IgD-negative memory B cell (primary cell): ENCODE measurements around the gene C19orf33. TPM values are rescaled to one million over a fixed set of nuclear protein-coding genes. Genes with fewer than 3 reads are reported as not detected.
"Not testable (repeated sequence)": the region's sequence is repeated elsewhere in the genome, so short reads cannot be mapped to it uniquely, and the experiment has no call there.

ENCODE experiments used
- H3K27ac Mint-ChIP-seq, 3 donors: one replicate each; pipeline ENCODE4 v1.8.0; 2020 to 2022; ENCODE audit warnings: mild to moderate bottlenecking in 3 of 3, mixed read lengths in 3 of 3, moderate library complexity in 1 of 3
- H3K27me3 Mint-ChIP-seq: one replicate; pipeline ENCODE4 v1.8.0; 2021; ENCODE audit warnings: mixed read lengths
- H3K36me3 Mint-ChIP-seq: one replicate; pipeline ENCODE4 v1.8.0; 2020; ENCODE audit warnings: mild to moderate bottlenecking, mixed read lengths
- H3K4me1 Mint-ChIP-seq, 3 donors: one replicate each; pipeline ENCODE4 v1.8.0; 2020 to 2022; ENCODE audit warnings: mixed read lengths in 3 of 3, mild to moderate bottlenecking in 1 of 3
- H3K4me3 Mint-ChIP-seq, 4 donors: one replicate each; pipeline ENCODE4 v1.8.0; 2020 to 2022; ENCODE audit warnings: mild to moderate bottlenecking in 4 of 4, mixed read lengths in 4 of 4, moderate library complexity in 3 of 4
- H3K9me3 Mint-ChIP-seq, 3 donors: one replicate each; pipeline ENCODE4 v1.8.0; 2020 to 2021; ENCODE audit warnings: mixed read lengths in 3 of 3, mild to moderate bottlenecking in 1 of 3
- polyA plus RNA-seq: library from polyadenylated mRNA; unstranded; fragments of 300-500 nt; fragmentation: Illumina TruSeq; gene quantifications from one replicate; pipeline ENCODE4 v1.2.3, GENCODE V29; 2021

C19orf33 gene
- polyA plus RNA-seq, 1 donor from 2014 or later = 0.83 TPM

DNA sequence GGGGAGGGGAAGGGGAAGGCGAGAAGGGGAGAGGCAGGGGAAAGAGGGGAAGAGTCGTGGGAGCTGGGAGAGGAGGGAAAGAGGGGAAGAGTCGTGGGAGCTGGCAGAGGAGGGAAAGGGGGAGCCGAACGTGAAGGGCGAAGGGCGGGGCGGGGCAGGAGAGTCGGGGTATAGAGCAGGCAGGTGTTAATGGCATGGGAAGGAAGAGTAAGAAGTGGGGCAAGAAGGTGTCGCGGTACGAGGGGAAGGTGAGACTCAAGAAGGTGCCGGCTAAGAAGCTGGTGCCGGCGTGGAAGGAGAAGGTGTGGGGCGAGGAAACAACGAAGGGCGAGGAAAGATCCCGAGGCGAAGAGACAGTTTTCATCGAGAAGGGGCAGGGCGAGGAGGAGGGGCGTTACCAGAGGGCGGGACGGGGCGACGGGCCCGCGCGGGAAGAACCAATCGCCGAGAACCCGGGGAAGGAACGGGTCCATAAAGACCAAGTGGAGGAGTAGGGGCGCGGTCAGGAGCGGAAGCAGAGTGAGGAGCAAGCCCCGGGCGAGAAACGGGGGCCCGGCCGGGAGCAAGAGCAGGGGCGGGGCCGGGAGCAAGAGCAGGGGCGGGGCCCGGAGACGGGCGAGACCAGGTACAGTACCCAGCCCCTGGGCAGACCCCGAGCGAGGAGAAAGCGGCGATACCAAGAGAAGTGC lies 32.0 kb downstream of the C19orf33 start:
- Mint-ChIP-seq H3K36me3 (no peaks in the 10 kb centered on the region), H3K27ac (peak overlapping the region; percentile 87 to 99 (median 87)), H3K27me3 (no peaks in the 10 kb centered on the region), H3K9me3 (no peaks in the 10 kb centered on the region), H3K4me1 (peaks cover 0 to 11% (median 8%) of the 10 kb centered on the region in 3 donors), H3K4me3 (peak overlapping the region; percentile 88 to 99 (median 96))

DNA sequence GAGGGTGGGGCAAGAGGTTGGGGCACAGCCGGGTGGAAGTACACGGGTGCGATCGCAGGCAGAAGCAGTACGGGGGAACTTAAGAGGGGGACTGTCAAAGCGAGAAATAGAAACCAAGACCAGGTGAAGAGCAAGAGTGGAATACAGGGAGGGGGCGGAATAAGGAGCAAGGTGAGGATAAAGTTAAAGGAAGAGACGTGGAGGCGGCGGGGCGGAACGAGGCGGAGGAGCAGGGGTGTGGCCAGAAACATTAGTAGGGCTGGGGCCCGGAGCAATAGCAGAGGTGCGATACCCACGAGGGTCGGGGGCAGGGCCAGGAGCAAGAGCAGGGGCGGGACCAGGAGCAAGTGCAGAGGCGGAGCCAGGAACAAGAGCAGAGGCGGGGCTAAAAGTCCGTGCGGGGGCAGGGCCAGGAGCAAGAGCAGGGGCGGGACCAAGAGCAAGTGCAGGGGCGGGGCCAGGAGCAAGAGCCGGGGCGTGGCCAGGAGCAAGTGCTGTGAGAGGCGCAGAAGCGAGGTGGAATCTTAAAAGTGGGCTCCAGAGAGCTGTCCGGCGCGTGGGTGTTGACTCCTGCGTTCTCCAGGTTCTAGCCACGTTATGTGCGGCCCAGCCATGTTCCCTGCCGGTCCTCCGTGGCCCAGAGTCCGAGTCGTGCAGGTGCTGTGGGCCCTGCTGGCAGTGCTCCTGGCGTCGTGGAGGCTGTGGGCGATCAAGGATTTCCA lies 32.7 kb downstream of the C19orf33 start:
- H3K9me3 Mint-ChIP-seq = no peaks in the 10 kb centered on the region
- H3K4me1 Mint-ChIP-seq = peaks cover 0 to 11% (median 8%) of the 10 kb centered on the region in 3 donors
- H3K4me3 Mint-ChIP-seq = peak overlapping the region; percentile 88 to 99 (median 96)
- no peaks in the 10 kb centered on the region for H3K36me3 Mint-ChIP-seq
- H3K27ac Mint-ChIP-seq = peak overlapping the region; percentile 87 to 99 (median 87)
- no peaks in the 10 kb centered on the region for H3K27me3 Mint-ChIP-seq

DNA sequence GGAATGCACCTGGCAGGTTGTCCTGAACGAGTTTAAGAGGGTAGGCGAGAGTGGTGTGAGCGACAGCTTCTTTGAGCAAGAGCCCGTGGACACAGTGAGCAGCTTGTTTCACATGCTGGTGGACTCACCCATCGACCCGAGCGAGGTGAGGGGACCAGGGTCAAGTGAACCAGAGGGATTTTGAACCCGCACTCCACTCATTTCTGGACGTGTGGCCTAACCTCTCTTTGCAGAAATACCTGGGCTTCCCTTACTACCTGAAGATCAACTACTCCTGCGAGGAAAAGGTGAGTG lies 33.3 kb downstream of the C19orf33 start:
- Mint-ChIP-seq H3K27me3 (no peaks in the 10 kb centered on the region), H3K4me3 (peak overlapping the region; percentile 88 to 99 (median 96)), H3K27ac (peak overlapping the region; percentile 87 to 99 (median 87)), H3K4me1 (peaks cover 0 to 11% (median 8%) of the 10 kb centered on the region in 3 donors), H3K36me3 (no peaks in the 10 kb centered on the region), H3K9me3 (no peaks in the 10 kb centered on the region)

DNA sequence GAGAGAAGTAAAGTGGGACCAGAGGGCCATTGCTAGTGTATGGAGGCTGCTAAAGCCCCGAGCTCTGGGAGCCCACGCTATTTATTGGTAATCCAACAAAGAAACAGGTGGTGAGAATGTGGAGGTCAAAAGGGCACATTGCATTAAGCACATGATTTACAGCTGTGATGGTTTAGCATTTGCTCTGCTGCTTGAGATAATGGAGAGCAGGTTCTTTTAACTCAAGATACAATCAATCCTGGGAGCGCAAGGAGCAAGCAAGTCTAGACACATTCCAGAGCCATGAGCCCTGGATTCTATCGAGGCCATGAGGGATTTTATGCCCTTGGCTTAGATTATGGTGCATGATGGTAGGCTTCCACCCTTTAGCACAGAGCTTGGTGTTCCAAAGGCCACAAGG lies 35.0 kb downstream of the C19orf33 start:
- H3K27me3 Mint-ChIP-seq, H3K36me3 Mint-ChIP-seq, H3K9me3 Mint-ChIP-seq: not testable (repeated sequence)
- Mint-ChIP-seq H3K4me3 (peak overlapping the region in 1 of 4 donors; percentile 31), H3K4me1 (peaks cover 0 to 11% (median 8%) of the 10 kb centered on the region in 3 donors), H3K27ac (peak overlapping the region in 1 of 3 donors; percentile 49)

DNA sequence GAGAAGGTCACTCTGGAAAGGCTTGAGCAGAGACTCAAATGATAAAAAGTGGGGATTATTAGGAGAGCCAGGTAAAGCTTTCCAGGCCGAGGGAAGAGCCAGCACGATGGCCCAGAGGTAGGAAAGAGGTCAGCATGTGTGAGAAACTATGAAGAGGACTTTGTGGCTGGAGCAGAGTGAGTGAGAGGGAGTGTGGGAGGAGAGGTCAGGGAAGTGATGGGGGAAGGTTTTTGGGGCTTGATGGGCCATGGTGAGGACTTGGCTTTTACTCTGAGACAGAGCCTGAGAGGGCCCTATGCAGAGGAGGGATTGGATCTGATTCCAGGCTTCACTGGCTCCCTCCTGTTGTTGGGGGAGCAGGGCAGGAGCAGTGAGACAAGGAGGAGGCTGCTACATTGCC lies 36.9 kb downstream of the C19orf33 start:
- Mint-ChIP-seq H3K4me3 (no peak overlapping the region), H3K4me1 (peaks cover 0 to 11% (median 8%) of the 10 kb centered on the region in 3 donors), H3K36me3 (peaks cover 3% of the 10 kb centered on the region), H3K9me3 (no peaks in the 10 kb centered on the region), H3K27ac (no peak overlapping the region), H3K27me3 (no peaks in the 10 kb centered on the region)

DNA sequence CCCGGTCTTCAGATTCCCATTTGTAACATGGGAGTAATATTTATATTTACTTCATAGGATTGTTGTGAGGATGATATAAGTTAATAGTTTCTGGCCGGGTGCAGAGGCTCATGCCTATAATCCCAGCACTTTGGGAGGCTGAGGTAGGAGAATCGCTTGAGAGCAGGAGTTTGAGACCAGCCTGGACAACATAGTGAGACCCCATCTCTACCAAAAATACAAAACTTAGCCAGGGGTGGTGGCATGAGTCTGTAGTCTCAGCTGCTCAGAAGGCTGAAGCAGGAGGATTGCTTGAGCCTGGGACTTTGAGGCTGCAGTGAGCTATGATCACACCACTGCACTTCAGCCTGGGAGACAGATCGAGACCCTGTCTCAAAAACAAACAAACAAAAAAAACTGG lies 42.8 kb downstream of the C19orf33 start:
- Mint-ChIP-seq H3K9me3 (no peaks in the 10 kb centered on the region), H3K4me1 (no peaks in the 10 kb centered on the region), H3K4me3 (no peak overlapping the region), H3K27ac (no peak overlapping the region), H3K27me3 (no peaks in the 10 kb centered on the region), H3K36me3 (peaks cover 5% of the 10 kb centered on the region)

DNA sequence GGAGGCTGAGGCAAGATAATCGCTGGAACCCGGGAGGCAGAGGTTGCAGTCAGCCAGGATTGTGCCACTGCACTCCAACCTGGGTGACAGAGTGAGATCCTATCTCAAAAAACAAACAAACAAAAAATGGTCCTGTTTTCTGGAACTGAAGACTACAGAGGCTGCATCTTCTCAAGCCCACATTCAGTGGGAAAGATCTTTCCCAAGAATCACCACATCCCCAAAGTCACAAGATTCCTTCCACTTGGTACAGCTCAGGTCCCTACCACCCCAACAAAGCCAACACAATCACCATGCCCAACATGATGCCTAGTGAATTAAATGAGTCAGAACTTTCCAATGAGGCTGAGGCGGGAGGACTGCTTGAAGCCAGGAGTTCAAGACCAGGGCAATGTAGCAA lies 46.8 kb downstream of the C19orf33 start:
- Mint-ChIP-seq H3K9me3 (no peaks in the 10 kb centered on the region), H3K27ac (no peak overlapping the region), H3K27me3 (no peaks in the 10 kb centered on the region), H3K4me3 (no peak overlapping the region), H3K36me3 (peaks cover 3% of the 10 kb centered on the region), H3K4me1 (no peaks in the 10 kb centered on the region)

DNA sequence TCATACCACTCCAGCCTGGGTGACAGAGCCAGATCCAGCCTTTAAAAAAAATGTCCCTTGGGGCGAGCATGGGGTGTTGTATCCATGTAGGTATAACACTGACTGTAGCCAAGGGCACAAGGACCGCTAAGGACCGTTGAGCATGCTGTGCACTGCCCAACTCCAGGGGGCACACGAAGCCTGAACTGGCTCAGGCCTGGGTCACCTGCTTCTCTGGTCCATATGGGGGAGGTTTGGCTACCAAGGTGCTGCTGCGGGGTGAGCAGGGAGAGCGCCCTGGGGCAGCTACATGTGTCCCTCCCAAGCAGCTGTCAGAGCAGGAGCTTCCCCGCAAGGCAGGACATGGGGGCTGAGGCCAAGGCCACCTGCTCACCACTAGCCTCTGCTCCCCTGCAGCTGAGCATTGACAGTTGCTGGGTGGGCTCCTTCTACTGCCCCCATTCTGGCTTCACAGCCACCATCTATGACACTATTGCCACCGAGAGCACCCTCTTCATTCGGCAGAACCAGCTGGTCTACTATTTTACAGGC lies 47.9 kb downstream of the C19orf33 start:
- no peaks in the 10 kb centered on the region for H3K9me3 Mint-ChIP-seq
- no peaks in the 10 kb centered on the region for H3K27me3 Mint-ChIP-seq
- peaks cover 2% of the 10 kb centered on the region for H3K36me3 Mint-ChIP-seq
- H3K27ac Mint-ChIP-seq = no peak overlapping the region
- no peak overlapping the region for H3K4me3 Mint-ChIP-seq
- H3K4me1 Mint-ChIP-seq = no peaks in the 10 kb centered on the region

DNA sequence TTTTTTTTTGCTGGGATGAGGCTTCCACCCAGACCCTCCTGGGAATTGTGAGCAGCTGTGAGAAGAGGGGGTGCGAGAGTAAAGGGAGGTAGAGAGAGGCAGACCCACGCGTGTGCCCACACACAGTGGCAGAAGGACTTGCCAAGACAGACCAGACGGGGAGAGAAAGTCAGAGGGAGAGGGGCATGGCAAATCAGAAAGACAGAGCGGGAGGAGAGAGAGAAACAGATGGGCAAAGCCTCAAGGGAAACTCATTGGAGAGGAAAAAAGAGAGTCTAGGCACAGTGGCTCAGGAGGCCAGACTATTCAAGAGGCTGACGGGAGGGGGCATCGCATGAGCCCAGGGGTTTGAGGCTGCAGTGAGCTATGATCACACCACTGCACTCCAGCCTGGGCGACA lies 48.6 kb downstream of the C19orf33 start:
- Mint-ChIP-seq H3K36me3 (peaks cover 2% of the 10 kb centered on the region), H3K4me3 (no peak overlapping the region), H3K27me3 (no peaks in the 10 kb centered on the region), H3K4me1 (no peaks in the 10 kb centered on the region), H3K27ac (no peak overlapping the region), H3K9me3 (no peaks in the 10 kb centered on the region)

Other genes with a start within 250 kb of the C19orf33 start
- gene DPF1, start 80.0 kb upstream of the C19orf33 start, polyA plus RNA-seq = 0.24 TPM
- 79.1 TPM for gene PPP1R14A, start 47.9 kb upstream of the C19orf33 start, polyA plus RNA-seq
- 167 TPM for gene SPINT2, start 39.7 kb upstream of the C19orf33 start, polyA plus RNA-seq
- gene YIF1B, start 11.7 kb downstream of the C19orf33 start, polyA plus RNA-seq = 33.7 TPM
- gene KCNK6, start 15.6 kb downstream of the C19orf33 start, polyA plus RNA-seq = 3.6 TPM
- 1.6 TPM for gene CATSPERG, start 31.6 kb downstream of the C19orf33 start, polyA plus RNA-seq
- 191 TPM for gene PSMD8, start 70.3 kb downstream of the C19orf33 start, polyA plus RNA-seq
- not detected for gene GGN, start 83.8 kb downstream of the C19orf33 start, polyA plus RNA-seq
- gene SPRED3, start 84.4 kb downstream of the C19orf33 start, polyA plus RNA-seq = not detected
- gene FAM98C, start 98.8 kb downstream of the C19orf33 start, polyA plus RNA-seq = 26.2 TPM
- 0.25 TPM for gene RASGRP4, start 122.0 kb downstream of the C19orf33 start, polyA plus RNA-seq
- 0.03 TPM for gene RYR1, start 129.4 kb downstream of the C19orf33 start, polyA plus RNA-seq